Karpas-422 (cell line): ENCODE measurements around the gene KLK1. TPM values are rescaled to one million over a fixed set of nuclear protein-coding genes. Genes with fewer than 3 reads are reported as not detected.

Experiments
- DNase-seq: peaks from one replicate; pipeline ENCODE4 v3.0.0-alpha.2; 2015
- H2AFZ ChIP-seq: fragments of 200-600 bp; sonication (generic); 2 replicates; pipeline ENCODE4 v1.6.1; 2014; ENCODE audit warnings: antibody characterized with exemption, low read length, mixed read lengths
- H3K27ac ChIP-seq: fragments of 200-600 bp; sonication (generic); 2 replicates; pipeline ENCODE4 v1.5.1; 2014; ENCODE audit warnings: mild to moderate bottlenecking, low read length, moderate library complexity
- H3K27me3 ChIP-seq: fragments of 200-600 bp; sonication (generic); 2 replicates; pipeline ENCODE4 v1.6.1; 2014; ENCODE audit warnings: low read length, mixed read lengths
- H3K36me3 ChIP-seq: fragments of 200-600 bp; sonication (generic); 2 replicates; pipeline ENCODE4 v1.6.1; 2014; ENCODE audit warnings: low read length, mixed read lengths; ENCODE audit not compliant: insufficient read depth
- H3K4me1 ChIP-seq: fragments of 200-600 bp; sonication (generic); 2 replicates; pipeline ENCODE4 v1.6.1; 2014; ENCODE audit warnings: mild to moderate bottlenecking, low read length, mixed read lengths
- H3K4me2 ChIP-seq: fragments of 200-600 bp; sonication (generic); 2 replicates; pipeline ENCODE4 v1.6.1; 2014; ENCODE audit warnings: low read length, low read depth, mild to moderate bottlenecking; ENCODE audit not compliant: poor library complexity, severe bottlenecking
- H3K4me3 ChIP-seq: fragments of 200-600 bp; sonication (generic); 2 replicates; pipeline ENCODE4 v1.5.1; 2014; ENCODE audit warnings: mild to moderate bottlenecking, antibody characterized with exemption, low read length, mixed read lengths
- H3K79me2 ChIP-seq: fragments of 200-600 bp; sonication (generic); 2 replicates; pipeline ENCODE4 v1.6.1; 2014; ENCODE audit warnings: mild to moderate bottlenecking, low read length, mixed read lengths
- H3K9ac ChIP-seq: fragments of 200-600 bp; sonication (generic); 2 replicates; pipeline ENCODE4 v1.6.0; 2014; ENCODE audit warnings: low read length
- H3K9me2 ChIP-seq: fragments of 200-600 bp; sonication (generic), shearing (Covaris generic); replicated peaks from 2 replicates; pipeline ENCODE4 v1.6.0; 2014; ENCODE audit warnings: mild to moderate bottlenecking, low read length, moderate library complexity; ENCODE audit not compliant: insufficient read depth
- H3K9me3 ChIP-seq: fragments of 300-700, 200-600 bp; sonication (generic); 2 replicates; pipeline ENCODE4 v1.6.1; 2014; ENCODE audit warnings: low read length, mixed read lengths
- H4K20me1 ChIP-seq: fragments of 200-600 bp; sonication (generic); 2 replicates; pipeline ENCODE4 v1.6.1; 2014; ENCODE audit warnings: mild to moderate bottlenecking, antibody characterized with exemption, low read length, low read depth; ENCODE audit not compliant: insufficient read depth
- total RNA-seq: library from RNA; depleted of rRNA; stranded (reverse); fragments of >200 nt; shearing (Covaris generic); gene quantifications from 2 replicates; pipeline ENCODE4 v1.2.3, GENCODE V29; 2014; ENCODE audit warnings: low replicate concordance

Gene KLK1
- total RNA-seq, 1 experiment from 2014 or later = not detected

GRCh38 chr19:50833117-50833801 lies 9.7 kb upstream of the KLK1 start, which contains the start of gene KLK15:
TSS of gene KLK15 (minus strand) at chr19:50833574. CDS start at chr19:50831492, 2,082 bp downstream.
- Histone ChIP-seq H3K36me3 (no peaks in the 10 kb centered on the region), H3K4me3 (no peak within 1 kb of the TSS), H3K9me3 (no peaks in the 10 kb centered on the region), H4K20me1 (no peaks in the 10 kb centered on the region), H3K79me2 (no peaks in the 10 kb centered on the region), H3K9ac (no peak within 1 kb of the TSS), H3K9me2 (no peaks in the 10 kb centered on the region), H2AFZ (no peak within 1 kb of the TSS), H3K4me1 (peaks cover 8% of the 10 kb centered on the region), H3K27me3 (no peaks in the 10 kb centered on the region), H3K27ac (no peak within 1 kb of the TSS), H3K4me2 (no peak within 1 kb of the TSS)
- DNase-seq = no peak

- H3K4me3 ChIP-seq = no peak overlapping the region
- no peaks in the 10 kb centered on the region for H3K27me3 ChIP-seq
- peaks cover 8% of the 10 kb centered on the region for H3K4me1 ChIP-seq
- H3K9ac ChIP-seq = no peak overlapping the region
- no peaks in the 10 kb centered on the region for H4K20me1 ChIP-seq
- no peak overlapping the region for H3K27ac ChIP-seq
- no peak overlapping the region for H2AFZ ChIP-seq
- no peak overlapping the region for H3K4me2 ChIP-seq
- DNase-seq = no peak
- no peaks in the 10 kb centered on the region for H3K36me3 ChIP-seq
- H3K9me3 ChIP-seq = no peaks in the 10 kb centered on the region
- H3K79me2 ChIP-seq = no peaks in the 10 kb centered on the region
- no peaks in the 10 kb centered on the region for H3K9me2 ChIP-seq
Measured at GRCh38 chr19:50832666-50833065, 9.1 kb upstream of the KLK1 start.

GRCh38 chr19:50831026-50831396 lies 7.4 kb upstream of the KLK1 start:
- H3K9ac ChIP-seq = no peak overlapping the region
- DNase-seq = no peak
- no peaks in the 10 kb centered on the region for H3K79me2 ChIP-seq
- H3K9me3 ChIP-seq = no peaks in the 10 kb centered on the region
- H3K27me3 ChIP-seq = no peaks in the 10 kb centered on the region
- no peaks in the 10 kb centered on the region for H3K36me3 ChIP-seq
- H3K4me2 ChIP-seq = no peak overlapping the region
- H3K9me2 ChIP-seq = no peaks in the 10 kb centered on the region
- no peak overlapping the region for H3K4me3 ChIP-seq
- H2AFZ ChIP-seq = no peak overlapping the region
- H4K20me1 ChIP-seq = no peaks in the 10 kb centered on the region
- H3K4me1 ChIP-seq = peaks cover 6% of the 10 kb centered on the region
- no peak overlapping the region for H3K27ac ChIP-seq

- Histone ChIP-seq H3K36me3 (no peaks in the 10 kb centered on the region), H3K27me3 (no peaks in the 10 kb centered on the region), H3K79me2 (no peaks in the 10 kb centered on the region), H3K4me2 (no peak overlapping the region), H3K4me1 (peaks cover 2% of the 10 kb centered on the region), H3K9me3 (no peaks in the 10 kb centered on the region), H3K9ac (no peak overlapping the region), H3K4me3 (no peak overlapping the region), H2AFZ (no peak overlapping the region), H3K9me2 (no peaks in the 10 kb centered on the region), H4K20me1 (no peaks in the 10 kb centered on the region), H3K27ac (no peak overlapping the region)
- no peak for DNase-seq
Measured at GRCh38 chr19:50830266-50831025, 6.9 kb upstream of the KLK1 start.

GRCh38 chr19:50829801-50830200 lies 6.2 kb upstream of the KLK1 start:
- Histone ChIP-seq H4K20me1 (no peaks in the 10 kb centered on the region), H3K4me1 (no peaks in the 10 kb centered on the region), H3K9me2 (no peaks in the 10 kb centered on the region), H3K9me3 (no peaks in the 10 kb centered on the region), H3K36me3 (no peaks in the 10 kb centered on the region), H3K4me2 (no peak overlapping the region), H3K9ac (no peak overlapping the region), H3K27me3 (no peaks in the 10 kb centered on the region), H3K79me2 (no peaks in the 10 kb centered on the region), H3K4me3 (no peak overlapping the region), H2AFZ (no peak overlapping the region), H3K27ac (no peak overlapping the region)
- DNase-seq = no peak

GRCh38 chr19:50827476-50827875 lies 3.9 kb upstream of the KLK1 start:
- Histone ChIP-seq H3K4me2 (no peak overlapping the region), H3K79me2 (no peaks in the 10 kb centered on the region), H3K27ac (no peak overlapping the region), H3K27me3 (no peaks in the 10 kb centered on the region), H3K9me2 (no peaks in the 10 kb centered on the region), H3K36me3 (no peaks in the 10 kb centered on the region), H4K20me1 (no peaks in the 10 kb centered on the region), H3K9me3 (no peaks in the 10 kb centered on the region), H2AFZ (no peak overlapping the region), H3K4me3 (no peak overlapping the region), H3K9ac (no peak overlapping the region), H3K4me1 (peaks cover 6% of the 10 kb centered on the region; the same call in 1 of the 2 replicates)
- no peak for DNase-seq

- no peak overlapping the region for H2AFZ ChIP-seq
- peaks cover 6% of the 10 kb centered on the region; the same call in 1 of the 2 replicates for H3K4me1 ChIP-seq
- H3K4me2 ChIP-seq = no peak overlapping the region
- H3K9me3 ChIP-seq = no peaks in the 10 kb centered on the region
- H3K79me2 ChIP-seq = no peaks in the 10 kb centered on the region
- DNase-seq = no peak
- H4K20me1 ChIP-seq = no peaks in the 10 kb centered on the region
- H3K9ac ChIP-seq = no peak overlapping the region
- no peaks in the 10 kb centered on the region for H3K27me3 ChIP-seq
- H3K36me3 ChIP-seq = no peaks in the 10 kb centered on the region
- no peak overlapping the region for H3K27ac ChIP-seq
- H3K9me2 ChIP-seq = no peaks in the 10 kb centered on the region
- H3K4me3 ChIP-seq = no peak overlapping the region
Measured at GRCh38 chr19:50826492-50827240, 3.1 kb upstream of the KLK1 start.

- H3K4me1 ChIP-seq = peaks cover 21% of the 10 kb centered on the region
Measured at GRCh38 chr19:50822661-50823208, 852 bp downstream of the KLK1 start.

More at GRCh38 chr19:50822661-50823208, 852 bp downstream of the KLK1 start:
- H3K27ac ChIP-seq = no peak overlapping the region
- no peaks in the 10 kb centered on the region for H3K9me3 ChIP-seq
- no peaks in the 10 kb centered on the region for H3K36me3 ChIP-seq
- no peak overlapping the region for H2AFZ ChIP-seq
- no peaks in the 10 kb centered on the region for H3K79me2 ChIP-seq
- H4K20me1 ChIP-seq = no peaks in the 10 kb centered on the region
- no peaks in the 10 kb centered on the region for H3K9me2 ChIP-seq
- DNase-seq = no peak
- H3K4me2 ChIP-seq = no peak overlapping the region
- no peak overlapping the region for H3K4me3 ChIP-seq
- no peaks in the 10 kb centered on the region for H3K27me3 ChIP-seq
- H3K9ac ChIP-seq = no peak overlapping the region
